CD8-positive, alpha-beta memory T cell (primary cell): ENCODE measurements around the gene CCDC112. TPM values are rescaled to one million over a fixed set of nuclear protein-coding genes. Genes with fewer than 3 reads are reported as not detected.
"Not testable (repeated sequence)": the region's sequence is repeated elsewhere in the genome, so short reads cannot be mapped to it uniquely, and the experiment has no call there.

Source experiments
- CTCF ChIA-PET: fragments of 350-600 bp; sonication (Branson Sonifier 250); formaldehyde crosslinking; loops from one replicate; lab custom pipeline; 2021; ENCODE audit warnings: antibody characterized with exemption; lab: Charles Lee
- POLR2A ChIA-PET: fragments of 350-600 bp; sonication (Branson Sonifier 250); formaldehyde crosslinking; loops from one replicate; lab custom pipeline; 2021; ENCODE audit warnings: antibody characterized with exemption; lab: Charles Lee
- DNase-seq, 5 donors: peaks; one replicate each; pipeline versions ENCODE4 v3.0.0 to v3.0.0-alpha.2; 2020 to 2022; ENCODE audit warnings: mixed read lengths in 1 of 5
- H3K27ac ChIP-seq: one replicate; pipeline ENCODE4 v1.7.0; 2013; ENCODE audit warnings: low read depth, mild to moderate bottlenecking, low read length, moderate library complexity
- H3K27me3 ChIP-seq: 2 replicates; pipeline ENCODE4 v1.7.0; 2013; ENCODE audit warnings: low read length, mild to moderate bottlenecking; ENCODE audit not compliant: insufficient read depth, poor library complexity, severe bottlenecking
- H3K36me3 ChIP-seq: 2 replicates; pipeline ENCODE4 v1.7.0; 2013; ENCODE audit warnings: mild to moderate bottlenecking, low read length, moderate library complexity; ENCODE audit not compliant: insufficient read depth
- H3K4me1 ChIP-seq: 2 replicates; pipeline ENCODE4 v1.7.0; 2013; ENCODE audit warnings: mild to moderate bottlenecking, low read length, moderate library complexity; ENCODE audit not compliant: insufficient read depth
- H3K4me3 ChIP-seq: 2 replicates; pipeline ENCODE4 v1.7.0; 2013; ENCODE audit warnings: mild to moderate bottlenecking, low read length
- H3K9me3 ChIP-seq: 2 replicates; pipeline ENCODE4 v1.7.0; 2013; ENCODE audit warnings: mild to moderate bottlenecking, low read length
- H3K27ac Mint-ChIP-seq, 8 donors: one replicate each; pipeline ENCODE4 v1.8.0; 2020 to 2021; ENCODE audit warnings: mixed read lengths in 8 of 8, mild to moderate bottlenecking in 6 of 8, inconsistent platforms in 3 of 8, moderate library complexity in 3 of 8
- H3K27me3 Mint-ChIP-seq, 2 donors: one replicate each; pipeline ENCODE4 v1.8.0; 2020 to 2021; ENCODE audit warnings: mixed read lengths in 2 of 2, mild to moderate bottlenecking in 1 of 2, moderate library complexity in 1 of 2
- H3K36me3 Mint-ChIP-seq, 3 donors: one replicate each; pipeline ENCODE4 v1.8.0; 2020 to 2021; ENCODE audit warnings: mixed read lengths in 3 of 3, inconsistent platforms in 1 of 3, mild to moderate bottlenecking in 1 of 3
- H3K4me1 Mint-ChIP-seq, 3 donors: one replicate each; pipeline ENCODE4 v1.8.0; 2020 to 2021; ENCODE audit warnings: mixed read lengths in 3 of 3, inconsistent platforms in 1 of 3, mild to moderate bottlenecking in 1 of 3
- H3K4me3 Mint-ChIP-seq, 7 donors: one replicate each; pipeline ENCODE4 v1.8.0; 2020 to 2021; ENCODE audit warnings: mixed read lengths in 7 of 7, mild to moderate bottlenecking in 6 of 7, moderate library complexity in 4 of 7, inconsistent platforms in 2 of 7
- H3K9me3 Mint-ChIP-seq, 5 donors: one replicate each; pipeline ENCODE4 v1.8.0; 2020 to 2022; ENCODE audit warnings: mixed read lengths in 5 of 5, mild to moderate bottlenecking in 3 of 5, moderate library complexity in 2 of 5, inconsistent platforms in 1 of 5
- polyA plus RNA-seq: library from polyadenylated mRNA; unstranded; fragments of 300-500 nt; fragmentation: Illumina TruSeq; gene quantifications from one replicate; pipeline ENCODE4 v1.2.3, GENCODE V29; 2021
- total RNA-seq, 2 experiments: library from RNA; stranded (reverse); gene quantifications; one replicate each; pipeline ENCODE4 v1.2.3, GENCODE V29; 2021

Gene CCDC112
- total and polyA plus RNA-seq, 3 experiments from 2014 or later: 1.6 to 4.8 (median 2.2) TPM

- Histone ChIP-seq H3K27me3 (no peaks in the 10 kb centered on the region), H3K4me3 (no peak overlapping the region), H3K4me1 (no peaks in the 10 kb centered on the region), H3K27ac (no peak overlapping the region), H3K9me3 (no peaks in the 10 kb centered on the region), H3K36me3 (no peaks in the 10 kb centered on the region)
- POLR2A ChIA-PET: no interaction called here
- Mint-ChIP-seq H3K4me3 (no peak overlapping the region), H3K36me3 (no peaks in the 10 kb centered on the region), H3K27ac (no peak overlapping the region), H3K27me3 (peaks cover 0 to 17% of the 10 kb centered on the region in 2 donors), H3K9me3 (no peaks in the 10 kb centered on the region), H3K4me1 (peaks cover 0 to 3% (median 0%) of the 10 kb centered on the region in 3 donors)
- CTCF ChIA-PET: no interaction called here
- DNase-seq: no peak
Observed at GRCh38 chr5:115336964-115337363, 40.5 kb upstream of the CCDC112 start.

DNA sequence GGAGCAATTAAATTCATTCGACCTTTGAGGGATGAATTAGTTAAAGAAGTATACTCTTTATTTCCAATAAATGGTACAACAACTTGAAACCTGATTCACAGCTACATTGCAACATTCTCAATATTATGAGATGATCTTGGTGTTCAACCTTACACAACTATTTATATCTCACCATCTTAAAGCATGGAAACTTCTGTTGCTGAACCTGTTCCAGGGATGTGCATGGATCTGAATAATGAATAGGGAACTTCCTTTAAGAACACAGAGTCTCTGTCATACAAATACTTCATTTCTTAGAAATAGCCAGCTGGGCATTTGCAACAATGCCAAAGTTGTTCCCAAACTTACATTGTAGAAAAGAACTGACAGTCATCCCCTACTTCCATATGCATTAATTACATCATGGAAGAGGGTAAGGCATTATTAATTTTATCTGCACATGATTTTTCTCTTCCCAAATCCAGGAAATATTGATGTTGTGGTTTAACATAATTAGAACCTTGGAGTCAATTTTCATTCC lies 39.8 kb upstream of the CCDC112 start:
- ChIA-PET CTCF (interaction anchor here (0.9 kb wide), 1 partner anchor 239 kb away, joined by 3 read pairs; no protein-coding TSS in a partner anchor), POLR2A (no interaction called here)
- Mint-ChIP-seq H3K27ac (no peak overlapping the region), H3K36me3 (no peaks in the 10 kb centered on the region), H3K4me1 (peaks cover 0 to 3% (median 0%) of the 10 kb centered on the region in 3 donors), H3K27me3 (peaks cover 0 to 17% of the 10 kb centered on the region in 2 donors), H3K4me3 (no peak overlapping the region), H3K9me3 (no peaks in the 10 kb centered on the region)
- Histone ChIP-seq H3K27ac (no peak overlapping the region), H3K9me3 (no peaks in the 10 kb centered on the region), H3K4me3 (no peak overlapping the region), H3K27me3 (no peaks in the 10 kb centered on the region), H3K36me3 (no peaks in the 10 kb centered on the region), H3K4me1 (no peaks in the 10 kb centered on the region)
- no peak for DNase-seq

- Histone ChIP-seq H3K4me3 (no peak overlapping the region), H3K27ac (no peak overlapping the region), H3K36me3 (no peaks in the 10 kb centered on the region), H3K9me3 (no peaks in the 10 kb centered on the region), H3K4me1 (no peaks in the 10 kb centered on the region), H3K27me3 (no peaks in the 10 kb centered on the region)
- POLR2A ChIA-PET: no interaction called here
- Mint-ChIP-seq H3K9me3 (no peaks in the 10 kb centered on the region), H3K36me3 (no peaks in the 10 kb centered on the region), H3K27me3 (peaks cover 0 to 17% of the 10 kb centered on the region in 2 donors), H3K4me3 (no peak overlapping the region), H3K27ac (no peak overlapping the region), H3K4me1 (peaks cover 0 to 8% (median 0%) of the 10 kb centered on the region in 3 donors)
- CTCF ChIA-PET: interaction anchor here (0.9 kb wide), 1 partner anchor 240 kb away, joined by 3 read pairs; no protein-coding TSS in a partner anchor
- DNase-seq: no peak
Observed at GRCh38 chr5:115335301-115335700, 38.8 kb upstream of the CCDC112 start.

GRCh38 chr5:115333164-115333563 lies 36.7 kb upstream of the CCDC112 start:
- Mint-ChIP-seq H3K27ac (no peak overlapping the region), H3K27me3 (peaks cover 5 to 14% of the 10 kb centered on the region in 2 donors), H3K9me3 (no peaks in the 10 kb centered on the region), H3K4me1 (peaks cover 0 to 22% (median 0%) of the 10 kb centered on the region in 3 donors), H3K4me3 (no peak overlapping the region), H3K36me3 (no peaks in the 10 kb centered on the region)
- DNase-seq: no peak
- Histone ChIP-seq H3K27me3 (no peaks in the 10 kb centered on the region), H3K9me3 (no peaks in the 10 kb centered on the region), H3K36me3 (no peaks in the 10 kb centered on the region), H3K4me1 (no peaks in the 10 kb centered on the region), H3K27ac (no peak overlapping the region), H3K4me3 (no peak overlapping the region)
- ChIA-PET CTCF (no interaction called here), POLR2A (no interaction called here)

GRCh38 chr5:115330830-115331229 lies 34.4 kb upstream of the CCDC112 start:
- no peak overlapping the region for H3K27ac Mint-ChIP-seq
- ChIA-PET POLR2A (no interaction called here), CTCF (interaction anchor here (0.6 kb wide), 1 partner anchor 19 kb away, joined by 3 read pairs; no protein-coding TSS in a partner anchor)
- H3K27me3 Mint-ChIP-seq: peaks cover 5 to 11% of the 10 kb centered on the region in 2 donors
- H3K9me3 Mint-ChIP-seq: no peaks in the 10 kb centered on the region
- DNase-seq: no peak
- no peak overlapping the region for H3K4me3 Mint-ChIP-seq
- Histone ChIP-seq H3K27ac (no peak overlapping the region), H3K4me1 (no peaks in the 10 kb centered on the region), H3K27me3 (no peaks in the 10 kb centered on the region), H3K4me3 (no peak overlapping the region), H3K9me3 (no peaks in the 10 kb centered on the region), H3K36me3 (no peaks in the 10 kb centered on the region)
- H3K4me1 Mint-ChIP-seq: peaks cover 0 to 23% (median 0%) of the 10 kb centered on the region in 3 donors
- H3K36me3 Mint-ChIP-seq: no peaks in the 10 kb centered on the region

DNA sequence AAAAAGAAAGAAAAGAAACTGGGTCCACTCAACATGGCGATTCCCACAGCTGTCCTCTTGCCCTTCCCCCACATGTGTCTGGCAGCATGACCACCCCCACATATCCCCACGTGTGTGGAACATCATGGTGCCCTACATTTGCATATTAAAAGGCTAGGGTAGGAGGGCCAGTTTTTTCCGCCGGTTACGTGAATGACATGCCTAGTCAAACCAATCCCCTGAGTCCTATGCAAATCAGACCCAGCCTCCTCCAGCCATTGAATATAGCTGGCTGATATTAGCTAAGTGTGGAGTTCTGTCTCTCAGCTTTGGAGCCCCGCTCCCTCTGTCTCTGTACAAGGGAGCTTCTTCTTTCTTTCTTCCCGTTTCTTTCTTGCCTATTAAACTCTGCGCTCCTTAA lies 33.0 kb upstream of the CCDC112 start:
- Histone ChIP-seq H3K36me3 (no peaks in the 10 kb centered on the region), H3K9me3 (no peaks in the 10 kb centered on the region), H3K27ac (no peak overlapping the region), H3K4me1 (no peaks in the 10 kb centered on the region), H3K4me3 (no peak overlapping the region), H3K27me3 (no peaks in the 10 kb centered on the region)
- DNase-seq: no peak
- ChIA-PET CTCF (no interaction called here), POLR2A (no interaction called here)
- H3K4me1 Mint-ChIP-seq: peaks cover 0 to 23% (median 0%) of the 10 kb centered on the region in 3 donors
- no peaks in the 10 kb centered on the region for H3K36me3 Mint-ChIP-seq
- no peaks in the 10 kb centered on the region for H3K9me3 Mint-ChIP-seq
- peaks cover 7 to 14% of the 10 kb centered on the region in 2 donors for H3K27me3 Mint-ChIP-seq
- no peak overlapping the region for H3K27ac Mint-ChIP-seq
- no peak overlapping the region for H3K4me3 Mint-ChIP-seq

- H3K9me3 Mint-ChIP-seq, H3K27me3 ChIP-seq, H3K4me1 ChIP-seq, H3K4me3 Mint-ChIP-seq, H3K36me3 Mint-ChIP-seq, DNase-seq, POLR2A ChIA-PET, H3K9me3 ChIP-seq, H3K27ac Mint-ChIP-seq, H3K4me3 ChIP-seq, H3K36me3 ChIP-seq, H3K27ac ChIP-seq: not testable (repeated sequence)
- CTCF ChIA-PET: interaction anchor here (1.1 kb wide), 1 partner anchor 19 kb away, joined by 4 read pairs; no protein-coding TSS in a partner anchor
- Mint-ChIP-seq H3K27me3 (peaks cover 7 to 18% of the 10 kb centered on the region in 2 donors), H3K4me1 (peaks cover 0 to 23% (median 0%) of the 10 kb centered on the region in 3 donors)
Observed at GRCh38 chr5:115328617-115329274, 32.3 kb upstream of the CCDC112 start.

DNA sequence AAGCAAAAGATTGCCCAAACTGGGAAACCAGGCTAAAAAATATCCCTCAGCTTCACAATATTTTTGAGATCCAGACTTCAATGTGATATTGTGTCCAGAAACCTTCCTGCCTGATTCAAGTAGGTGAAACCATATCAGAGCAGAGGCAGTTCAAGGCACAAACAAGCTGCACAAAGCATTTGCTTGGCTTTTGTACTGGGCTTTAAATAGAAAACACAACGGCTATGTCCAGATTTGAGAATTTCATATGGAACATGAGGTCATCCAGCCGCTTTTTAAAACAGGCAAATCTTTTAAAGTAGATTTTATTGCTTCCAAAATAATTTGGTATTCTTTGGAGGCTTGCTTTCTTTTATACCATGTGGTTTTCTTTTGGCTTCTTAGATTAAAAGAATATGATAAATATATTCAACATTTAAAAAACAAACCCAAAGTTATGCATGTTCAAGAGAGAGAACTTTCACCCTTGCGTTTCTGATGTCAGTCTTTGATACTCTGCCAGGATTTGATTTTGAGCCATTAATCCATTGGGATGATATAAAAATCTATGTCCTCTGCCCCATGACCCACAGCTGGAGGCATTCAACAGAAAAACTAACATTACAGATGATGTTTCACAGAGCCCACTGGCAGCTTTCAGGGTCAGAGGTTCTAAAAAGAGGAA lies 29.0 kb upstream of the CCDC112 start:
- Histone ChIP-seq H3K4me3 (no peak overlapping the region), H3K36me3 (no peaks in the 10 kb centered on the region), H3K27me3 (no peaks in the 10 kb centered on the region), H3K27ac (no peak overlapping the region), H3K4me1 (no peaks in the 10 kb centered on the region), H3K9me3 (no peaks in the 10 kb centered on the region)
- H3K36me3 Mint-ChIP-seq: no peaks in the 10 kb centered on the region
- H3K27ac Mint-ChIP-seq: no peak overlapping the region
- POLR2A ChIA-PET: no interaction called here
- H3K4me3 Mint-ChIP-seq: no peak overlapping the region
- H3K4me1 Mint-ChIP-seq: peaks cover 0 to 15% (median 0%) of the 10 kb centered on the region in 3 donors
- CTCF ChIA-PET: interaction anchor here (1.2 kb wide), 1 partner anchor 16 kb away, joined by 3 read pairs; no protein-coding TSS in a partner anchor
- DNase-seq: no peak
- peaks cover 7 to 27% of the 10 kb centered on the region in 2 donors for H3K27me3 Mint-ChIP-seq
- no peaks in the 10 kb centered on the region for H3K9me3 Mint-ChIP-seq
